ENCODE data around the gene VWA8.
A peak's percentile ranks its signal among the peaks of the same experiment; 100 is the strongest.

Gene VWA8

DNA sequence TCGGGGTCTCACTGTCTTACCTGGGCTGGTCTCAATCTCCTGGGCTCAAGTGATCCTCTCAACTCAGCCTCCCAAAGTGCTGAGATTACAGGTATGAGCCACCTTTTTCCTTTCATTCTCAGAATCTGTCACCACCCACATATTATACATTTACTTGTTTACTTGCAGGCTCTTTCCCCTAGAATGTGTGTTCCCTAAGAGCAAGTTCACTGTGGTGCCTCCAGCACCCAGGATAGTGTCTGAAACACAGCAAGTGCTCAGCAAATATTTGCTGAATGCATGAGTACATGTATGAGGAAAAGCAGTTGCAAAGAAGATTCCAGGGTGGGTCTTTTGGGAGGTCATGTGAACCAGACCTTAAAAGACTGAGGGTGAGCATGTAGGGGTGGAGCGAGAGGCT lies 406.7 kb downstream of the VWA8 start:
- Histone ChIP-seq H3K4me2 (ENCODE audit: low read length) (peak overlapping the region; percentile 84), H3K36me3 (ENCODE audit: control insufficient read depth, low read length) (no peaks in the 10 kb centered on the region), H3K27me3 (ENCODE audit: control insufficient read depth, low read length) (no peaks in the 10 kb centered on the region), H3K4me3 (ENCODE audit: low read length) (peak overlapping the region; percentile 66), H3K27ac (ENCODE audit: low read depth, low read length) (peak overlapping the region; percentile 84), H3K4me1 (ENCODE audit: control insufficient read depth, low read length) (peaks cover 55% of the 10 kb centered on the region), H3K9me2 (replicated peaks; ENCODE audit: control insufficient read depth, low read length) (no peaks in the 10 kb centered on the region), H3K9me3 (ENCODE audit: control insufficient read depth, insufficient read depth, low read length) (no peaks in the 10 kb centered on the region), H3K79me2 (ENCODE audit: control insufficient read depth, low read length) (no peaks in the 10 kb centered on the region), H3F3A (ENCODE audit: control insufficient read depth, insufficient read depth) (no peaks in the 10 kb centered on the region), H4K20me1 (ENCODE audit: control insufficient read depth, insufficient read depth, low read depth, low read length) (no peaks in the 10 kb centered on the region)
- no peak for TF ChIP-seq EZH2phosphoT487 (IDR thresholded peaks at IDR 0.05; ENCODE audit: borderline replicate concordance, low read length)
- TF ChIP-seq, protein P1, sequence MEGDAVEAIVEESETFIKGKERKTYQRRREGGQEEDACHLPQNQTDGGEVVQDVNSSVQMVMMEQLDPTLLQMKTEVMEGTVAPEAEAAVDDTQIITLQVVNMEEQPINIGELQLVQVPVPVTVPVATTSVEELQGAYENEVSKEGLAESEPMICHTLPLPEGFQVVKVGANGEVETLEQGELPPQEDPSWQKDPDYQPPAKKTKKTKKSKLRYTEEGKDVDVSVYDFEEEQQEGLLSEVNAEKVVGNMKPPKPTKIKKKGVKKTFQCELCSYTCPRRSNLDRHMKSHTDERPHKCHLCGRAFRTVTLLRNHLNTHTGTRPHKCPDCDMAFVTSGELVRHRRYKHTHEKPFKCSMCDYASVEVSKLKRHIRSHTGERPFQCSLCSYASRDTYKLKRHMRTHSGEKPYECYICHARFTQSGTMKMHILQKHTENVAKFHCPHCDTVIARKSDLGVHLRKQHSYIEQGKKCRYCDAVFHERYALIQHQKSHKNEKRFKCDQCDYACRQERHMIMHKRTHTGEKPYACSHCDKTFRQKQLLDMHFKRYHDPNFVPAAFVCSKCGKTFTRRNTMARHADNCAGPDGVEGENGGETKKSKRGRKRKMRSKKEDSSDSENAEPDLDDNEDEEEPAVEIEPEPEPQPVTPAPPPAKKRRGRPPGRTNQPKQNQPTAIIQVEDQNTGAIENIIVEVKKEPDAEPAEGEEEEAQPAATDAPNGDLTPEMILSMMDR (IDR thresholded peaks at IDR 0.05; ENCODE audit: low read depth, low read length, poor library complexity, severe bottlenecking), result no peak

DNA sequence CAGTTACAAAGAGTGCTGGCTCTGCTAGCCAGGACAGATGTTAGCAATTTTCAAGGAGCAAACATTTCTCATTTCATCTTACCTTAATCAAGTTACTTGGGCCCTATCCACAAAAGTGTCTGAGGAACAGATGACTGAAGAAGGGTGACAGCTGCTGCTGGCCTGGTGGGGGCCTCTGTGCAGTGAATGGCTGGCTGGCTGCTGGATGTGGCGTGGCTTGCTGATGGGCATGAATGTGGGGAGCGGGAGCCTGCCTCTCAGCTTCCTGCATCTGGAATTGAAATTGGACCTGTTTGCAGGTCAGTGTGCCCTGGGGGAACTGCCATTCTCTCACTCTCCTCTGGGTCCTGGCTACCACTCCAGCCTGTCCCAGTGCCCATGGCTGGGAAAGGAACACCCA lies 408.9 kb downstream of the VWA8 start:
- H3K4me2 ChIP-seq (ENCODE audit: low read length), result peak overlapping the region; percentile 84
- no peaks in the 10 kb centered on the region for H3K27me3 ChIP-seq (ENCODE audit: control insufficient read depth, low read length)
- peaks cover 55% of the 10 kb centered on the region for H3K4me1 ChIP-seq (ENCODE audit: control insufficient read depth, low read length)
- no peaks in the 10 kb centered on the region for H3K9me3 ChIP-seq (ENCODE audit: control insufficient read depth, insufficient read depth, low read length)
- no peaks in the 10 kb centered on the region for H3K9me2 ChIP-seq (replicated peaks; ENCODE audit: control insufficient read depth, low read length)
- H3K36me3 ChIP-seq (ENCODE audit: control insufficient read depth, low read length), result no peaks in the 10 kb centered on the region
- H3K4me3 ChIP-seq (ENCODE audit: low read length), result 0 out of 2 replicates have a peak overlapping the region, but pooled peaks have one; percentile 12
- 0 out of 2 replicates have a peak overlapping the region, but pooled peaks have one; percentile 4 for H3K27ac ChIP-seq (ENCODE audit: low read depth, low read length)
- no peaks in the 10 kb centered on the region for H3F3A ChIP-seq (ENCODE audit: control insufficient read depth, insufficient read depth)
- TF ChIP-seq, protein P1 (IDR thresholded peaks at IDR 0.05; ENCODE audit: low read depth, low read length, poor library complexity, severe bottlenecking), result no peak
- TF ChIP-seq EZH2phosphoT487 (IDR thresholded peaks at IDR 0.05; ENCODE audit: borderline replicate concordance, low read length), result no peak
- H3K79me2 ChIP-seq (ENCODE audit: control insufficient read depth, low read length), result no peaks in the 10 kb centered on the region
- no peaks in the 10 kb centered on the region for H4K20me1 ChIP-seq (ENCODE audit: control insufficient read depth, insufficient read depth, low read depth, low read length)

DNA sequence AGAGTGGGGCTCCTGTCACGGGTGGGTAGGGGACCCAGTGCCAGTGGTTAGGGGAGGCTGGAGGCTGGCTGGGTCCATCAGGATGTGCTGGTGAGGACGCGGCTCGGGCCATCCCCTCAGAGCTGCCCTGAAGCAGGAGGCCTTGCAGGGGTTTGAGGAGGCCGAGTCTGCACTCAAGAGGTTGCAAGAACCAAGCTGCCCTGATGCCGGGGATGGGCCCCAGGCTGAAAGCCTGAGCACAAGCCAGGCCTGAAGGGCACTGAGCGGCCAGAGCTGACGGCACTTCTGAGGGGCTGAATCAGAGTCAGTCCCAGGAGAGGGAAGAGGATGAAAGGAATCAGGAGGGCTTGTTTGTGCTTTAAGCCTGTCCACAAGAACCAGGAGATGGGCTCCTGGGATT lies 410.6 kb downstream of the VWA8 start:
- Histone ChIP-seq H3K4me3 (ENCODE audit: low read length) (no peak overlapping the region), H3K4me2 (ENCODE audit: low read length) (no peak overlapping the region), H3K9me2 (replicated peaks; ENCODE audit: control insufficient read depth, low read length) (no peaks in the 10 kb centered on the region), H3F3A (ENCODE audit: control insufficient read depth, insufficient read depth) (no peaks in the 10 kb centered on the region), H3K79me2 (ENCODE audit: control insufficient read depth, low read length) (no peaks in the 10 kb centered on the region), H3K27ac (ENCODE audit: low read depth, low read length) (no peak overlapping the region), H3K36me3 (ENCODE audit: control insufficient read depth, low read length) (no peaks in the 10 kb centered on the region), H3K4me1 (ENCODE audit: control insufficient read depth, low read length) (peaks cover 43% of the 10 kb centered on the region), H3K27me3 (ENCODE audit: control insufficient read depth, low read length) (no peaks in the 10 kb centered on the region), H4K20me1 (ENCODE audit: control insufficient read depth, insufficient read depth, low read depth, low read length) (no peaks in the 10 kb centered on the region), H3K9me3 (ENCODE audit: control insufficient read depth, insufficient read depth, low read length) (no peaks in the 10 kb centered on the region)
- TF ChIP-seq, protein P1 (IDR thresholded peaks at IDR 0.05; ENCODE audit: low read depth, low read length, poor library complexity, severe bottlenecking), result no peak
- no peak for TF ChIP-seq EZH2phosphoT487 (IDR thresholded peaks at IDR 0.05; ENCODE audit: borderline replicate concordance, low read length)
